VCaP (cell line): Measurements from ENCODE around the gene ABHD16B.

Experiments
- H3K27ac ChIP-seq: fragments of 450-650 bp; 2 replicates; pipeline ENCODE4 v1.5.1; 2017
- CTCF ChIP-seq: fragments of 450-650 bp; conservative IDR thresholded peaks from 2 replicates; pipeline ENCODE4 v1.5.1; 2017; ENCODE audit warnings: mild to moderate bottlenecking, moderate library complexity

ABHD16B gene

GRCh38 chr20:63836458-63837344 is 24.6 kb upstream of the ABHD16B start:
- no peak overlapping the region for H3K27ac ChIP-seq
- TF ChIP-seq CTCF, result no peak

- no peak for TF ChIP-seq CTCF
- no peak overlapping the region for H3K27ac ChIP-seq
Measured at GRCh38 chr20:63837479-63837878, 23.8 kb upstream of the ABHD16B start.

GRCh38 chr20:63839620-63840019 is 21.7 kb upstream of the ABHD16B start:
- H3K27ac ChIP-seq, result no peak overlapping the region
- no peak for TF ChIP-seq CTCF

- no peak for TF ChIP-seq CTCF
- no peak overlapping the region for H3K27ac ChIP-seq
Measured at GRCh38 chr20:63840405-63840828, 20.9 kb upstream of the ABHD16B start.

GRCh38 chr20:63842258-63842657 is 19.0 kb upstream of the ABHD16B start:
- TF ChIP-seq CTCF, result no peak
- no peak overlapping the region for H3K27ac ChIP-seq

GRCh38 chr20:63843222-63843621 is 18.1 kb upstream of the ABHD16B start:
- TF ChIP-seq CTCF, result no peak
- no peak overlapping the region for H3K27ac ChIP-seq

- no peak overlapping the region for H3K27ac ChIP-seq
- TF ChIP-seq CTCF, result no peak
Measured at GRCh38 chr20:63843778-63844177, 17.5 kb upstream of the ABHD16B start.
